ENCODE data around the gene MAN2A2. TPM values are rescaled to one million over a fixed set of nuclear protein-coding genes. Genes with fewer than 3 reads are reported as not detected.

MAN2A2 gene
- total RNA-seq, 5 donors from 2014 or later (not counting 1 experiment from before 2014, with no cell fraction given): 119 to 158 (median 142) TPM

DNA sequence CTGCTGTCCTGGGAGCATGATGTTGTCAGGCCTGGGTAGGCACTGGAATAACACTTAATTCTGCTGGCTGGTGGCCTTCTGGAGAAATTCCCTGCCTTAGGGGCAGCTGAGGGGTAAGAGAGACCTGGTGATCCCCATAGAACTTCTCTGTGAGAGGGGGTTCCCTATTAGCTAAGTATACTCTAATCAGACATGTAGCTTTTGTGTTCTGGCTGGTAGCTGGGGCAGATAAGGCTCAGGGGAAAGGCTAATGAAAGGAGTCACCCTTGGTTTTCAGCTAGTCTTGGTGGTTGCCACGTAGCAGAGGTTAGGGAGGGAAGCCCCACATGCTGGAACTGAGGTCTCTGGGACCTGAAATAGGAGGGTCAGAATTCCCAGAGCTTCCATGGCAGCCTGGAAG, 30.2 kb downstream of the MAN2A2 start:
- Histone ChIP-seq H3K9me3 (no peaks in the 10 kb centered on the region), H3K36me3 (ENCODE audit: control insufficient read depth in 2 of 2, extremely low read depth in 1 of 2, insufficient read depth in 1 of 2, low read length in 1 of 2) (peaks cover 0 to 15% of the 10 kb centered on the region in 2 donors), H3K4me3 (ENCODE audit: control insufficient read depth in 1 of 2, extremely low read depth in 1 of 2, low read length in 1 of 2) (no peak overlapping the region), H3K27me3 (replicated peaks in 1 of 2; ENCODE audit: control insufficient read depth in 2 of 2, extremely low read depth in 1 of 2, insufficient read depth in 2 of 2, low read length in 1 of 2) (no peaks in the 10 kb centered on the region), H3K4me1 (ENCODE audit: control insufficient read depth in 1 of 2, extremely low read depth in 1 of 2, insufficient read depth in 2 of 2, low read length in 2 of 2) (peaks cover 30 to 70% of the 10 kb centered on the region in 2 experiments), H3K27ac (ENCODE audit: low read length) (no peak overlapping the region)
- Mint-ChIP-seq H3K36me3 (peaks cover 5% of the 10 kb centered on the region), H3K4me3 (peak overlapping the region; percentile 28 to 90 (median 31)), H3K27ac (peak overlapping the region; percentile 15 to 61), H3K9me3 (no peaks in the 10 kb centered on the region), H3K4me1 (peaks cover 49 to 56% (median 56%) of the 10 kb centered on the region in 3 donors), H3K27me3 (no peaks in the 10 kb centered on the region)
- WGBS (ENCODE audit: insufficient coverage): 55% methylated on average over 1 of the region's 1 CpG
- DNase-seq (no peak), ATAC-seq (replicated peaks in 1 of 4) (no peak)
- CTCF ChIA-PET: interaction anchor here (0.5 to 5.4 kb wide), 12 partner anchors 9 to 613 kb away, joined by 3 to 78 read pairs (median 8); partner anchors contain the start of genes RCCD1 (in 2 of the 2) and MAN2A2 (in 1 of the 2)
- POLR2A ChIA-PET: no interaction called here

DNA sequence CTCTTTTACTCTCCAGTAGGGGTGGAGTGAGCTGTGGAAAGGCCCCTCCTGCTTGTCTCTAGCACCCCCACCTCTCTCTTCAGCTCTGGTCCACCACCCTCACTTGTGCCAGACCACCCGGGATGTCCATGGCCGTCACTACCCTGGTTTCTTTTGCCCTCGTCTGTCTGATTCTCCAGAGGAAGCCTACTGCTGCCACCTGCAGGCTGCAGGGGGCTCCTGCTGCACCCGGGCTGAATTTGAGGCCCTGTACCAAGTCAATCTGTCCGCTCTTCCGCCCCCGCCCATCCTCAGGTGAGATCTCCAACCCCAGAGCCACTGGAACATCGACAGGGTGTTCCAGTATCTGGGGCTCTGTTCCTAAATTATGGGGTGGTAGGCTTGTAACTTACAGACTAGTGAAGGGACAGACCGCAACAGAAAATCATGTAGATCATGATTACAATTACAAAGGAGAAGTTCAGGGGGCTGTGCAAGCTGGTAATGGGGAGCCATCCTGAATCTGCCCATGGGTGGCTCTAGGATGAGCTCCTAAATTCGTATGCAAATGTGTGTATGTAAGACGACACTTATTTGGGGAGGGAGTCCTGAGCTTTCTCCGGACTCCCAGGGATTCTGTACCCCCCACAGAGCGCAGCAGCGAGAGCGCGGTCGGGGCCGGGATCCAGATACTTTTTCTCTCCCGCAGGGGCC, 31.3 kb downstream of the MAN2A2 start:
- Histone ChIP-seq H3K27me3 (replicated peaks in 1 of 2; ENCODE audit: control insufficient read depth in 2 of 2, extremely low read depth in 1 of 2, insufficient read depth in 2 of 2, low read length in 1 of 2) (no peaks in the 10 kb centered on the region), H3K4me1 (ENCODE audit: control insufficient read depth in 1 of 2, extremely low read depth in 1 of 2, insufficient read depth in 2 of 2, low read length in 2 of 2) (peaks cover 27 to 66% of the 10 kb centered on the region in 2 experiments), H3K27ac (ENCODE audit: low read length) (peak overlapping the region; percentile 64), H3K4me3 (ENCODE audit: control insufficient read depth in 1 of 2, extremely low read depth in 1 of 2, low read length in 1 of 2) (peak overlapping the region; percentile 53 to 79), H3K36me3 (ENCODE audit: control insufficient read depth in 2 of 2, extremely low read depth in 1 of 2, insufficient read depth in 1 of 2, low read length in 1 of 2) (peaks cover 4 to 21% of the 10 kb centered on the region in 2 donors), H3K9me3 (no peaks in the 10 kb centered on the region)
- POLR2A ChIA-PET: interaction anchor here (0.7 to 1.9 kb wide), 4 partner anchors 9 to 32 kb away, joined by 3 to 7 read pairs (median 3); partner anchors contain the start of genes MAN2A2 (in 1 of the 2) and RCCD1 (in 1 of the 2)
- H3K36me3 Mint-ChIP-seq: peaks cover 8% of the 10 kb centered on the region
- CTCF ChIA-PET: interaction anchor here (0.6 to 5.4 kb wide), 13 partner anchors 8 to 542 kb away, joined by 3 to 78 read pairs (median 4); partner anchors contain the start of genes MAN2A2 (in 1 of the 2) and RCCD1 (in 1 of the 2)
- DNase-seq (peak; percentile 58 to 90 (median 79)), ATAC-seq (replicated peaks in 1 of 4) (peak; percentile 39 to 46 (median 40))
- no peaks in the 10 kb centered on the region for H3K9me3 Mint-ChIP-seq
- no peaks in the 10 kb centered on the region for H3K27me3 Mint-ChIP-seq
- peak overlapping the region; percentile 95 to 96 for H3K27ac Mint-ChIP-seq
- peaks cover 45 to 52% (median 50%) of the 10 kb centered on the region in 3 donors for H3K4me1 Mint-ChIP-seq
- WGBS (ENCODE audit: insufficient coverage): 0% methylated on average over 14 of the region's 19 CpGs
- peak overlapping the region; percentile 69 to 89 (median 89) for H3K4me3 Mint-ChIP-seq

DNA sequence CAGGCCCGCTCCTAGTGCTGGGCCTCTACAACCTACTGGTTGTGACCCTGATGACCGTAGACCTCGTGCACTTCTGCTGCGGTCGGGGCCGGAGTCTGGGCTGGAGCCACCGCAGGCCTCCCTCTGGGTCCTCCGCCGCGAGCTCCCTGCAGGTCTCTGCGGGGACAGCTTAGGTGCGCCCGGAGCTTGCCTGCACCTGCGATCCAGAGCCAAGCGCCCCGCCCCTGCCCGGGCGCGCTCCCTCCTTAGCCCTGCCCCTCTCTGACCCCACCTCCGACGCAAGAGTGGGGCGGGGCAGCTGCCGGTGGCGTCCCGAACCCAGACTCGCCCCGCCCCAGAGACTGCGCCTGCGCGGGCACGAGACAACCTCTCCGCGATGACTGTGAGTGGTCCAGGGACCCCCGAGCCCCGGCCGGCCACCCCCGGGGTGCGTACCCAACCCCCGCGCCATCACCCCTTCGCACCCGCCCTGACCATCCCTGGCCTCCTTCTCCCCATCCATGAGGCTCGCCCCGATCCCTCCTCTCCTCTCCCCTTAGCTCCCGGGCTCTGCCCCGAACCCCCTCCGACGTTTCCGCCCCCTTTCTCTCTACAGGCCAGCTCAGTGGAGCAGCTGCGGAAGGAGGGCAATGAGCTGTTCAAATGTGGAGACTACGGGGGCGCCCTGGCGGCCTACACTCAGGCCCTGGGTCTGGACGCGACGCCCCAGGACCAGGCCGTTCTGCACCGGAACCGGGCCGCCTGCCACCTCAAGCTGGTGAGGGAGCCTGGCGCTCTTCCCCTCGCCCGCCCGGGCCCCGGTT, 32.0 kb downstream of the MAN2A2 start, which contains the start of gene UNC45A:
Gene UNC45A, plus strand, starts transcription at position 337 of the 803 bp plus-strand sequence. Its CDS starts 40 bp downstream, at position 377.
- peak within 1 kb of the TSS; percentile 64 for H3K27ac ChIP-seq (ENCODE audit: low read length)
- peak; percentile 89 to 99 (median 94) for DNase-seq
- peaks cover 39 to 46% (median 43%) of the 10 kb centered on the region in 3 donors for H3K4me1 Mint-ChIP-seq
- no peaks in the 10 kb centered on the region for H3K9me3 ChIP-seq
- H3K27me3 ChIP-seq (replicated peaks in 1 of 2; ENCODE audit: control insufficient read depth in 2 of 2, extremely low read depth in 1 of 2, insufficient read depth in 2 of 2, low read length in 1 of 2): no peaks in the 10 kb centered on the region
- peaks cover 10 to 29% of the 10 kb centered on the region in 2 donors for H3K36me3 ChIP-seq (ENCODE audit: control insufficient read depth in 2 of 2, extremely low read depth in 1 of 2, insufficient read depth in 1 of 2, low read length in 1 of 2)
- ATAC-seq (replicated peaks in 1 of 4): peak; percentile 79 to 83 (median 80)
- H3K36me3 Mint-ChIP-seq: peaks cover 16% of the 10 kb centered on the region
- WGBS (ENCODE audit: insufficient coverage): under 1% methylated on average over 59 of the region's 65 CpGs
- no peaks in the 10 kb centered on the region for H3K27me3 Mint-ChIP-seq
- H3K27ac Mint-ChIP-seq: peak within 1 kb of the TSS; percentile 95 to 96
- no peaks in the 10 kb centered on the region for H3K9me3 Mint-ChIP-seq
- ChIA-PET CTCF (interaction anchor here (0.6 to 5.4 kb wide), 17 partner anchors 9 to 547 kb away, joined by 3 to 78 read pairs (median 4); partner anchors contain the start of genes IQGAP1 (in 1 of the 2), MAN2A2 (in 1 of the 2) and RCCD1 (in 1 of the 2)), POLR2A (interaction anchor here (0.6 to 1.9 kb wide), 10 partner anchors 10 to 397 kb away, joined by 3 to 9 read pairs (median 4); partner anchors contain the start of genes MAN2A2 (in 1 of the 2) and RCCD1 (in 1 of the 2))
- H3K4me3 Mint-ChIP-seq: peak within 1 kb of the TSS; percentile 69 to 89 (median 89)
- peak within 1 kb of the TSS; percentile 64 to 79 for H3K4me3 ChIP-seq (ENCODE audit: control insufficient read depth in 1 of 2, extremely low read depth in 1 of 2, low read length in 1 of 2)
- peaks cover 27 to 60% of the 10 kb centered on the region in 2 experiments for H3K4me1 ChIP-seq (ENCODE audit: control insufficient read depth in 1 of 2, extremely low read depth in 1 of 2, insufficient read depth in 2 of 2, low read length in 2 of 2)

DNA sequence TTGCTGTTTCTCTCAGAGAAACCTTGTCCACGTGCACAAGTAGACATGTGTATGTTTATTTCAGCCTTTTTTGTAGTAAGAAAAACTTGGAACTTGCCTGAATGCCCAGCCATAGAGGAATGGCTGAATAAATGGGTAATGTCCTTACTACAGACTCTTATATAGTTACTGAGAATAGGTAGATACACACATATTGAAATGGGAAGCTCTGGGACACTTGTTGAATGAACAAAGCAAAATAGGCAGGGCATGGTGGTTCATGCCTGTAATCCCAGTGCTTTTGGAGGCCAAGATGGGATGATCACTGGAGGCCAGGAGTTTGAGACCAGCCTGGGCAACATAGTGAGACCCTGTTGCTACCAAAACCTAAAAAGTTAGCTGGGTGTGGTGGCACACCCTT, 33.7 kb downstream of the MAN2A2 start:
- Mint-ChIP-seq H3K4me1 (peaks cover 25 to 30% (median 30%) of the 10 kb centered on the region in 3 donors), H3K27ac (no peak overlapping the region), H3K4me3 (peak overlapping the region; percentile 69 to 89 (median 89)), H3K27me3 (no peaks in the 10 kb centered on the region), H3K9me3 (no peaks in the 10 kb centered on the region), H3K36me3 (peaks cover 26% of the 10 kb centered on the region)
- Histone ChIP-seq H3K4me3 (ENCODE audit: control insufficient read depth in 1 of 2, extremely low read depth in 1 of 2, low read length in 1 of 2) (no peak overlapping the region), H3K9me3 (no peaks in the 10 kb centered on the region), H3K27me3 (replicated peaks in 1 of 2; ENCODE audit: control insufficient read depth in 2 of 2, extremely low read depth in 1 of 2, insufficient read depth in 2 of 2, low read length in 1 of 2) (no peaks in the 10 kb centered on the region), H3K36me3 (ENCODE audit: control insufficient read depth in 2 of 2, extremely low read depth in 1 of 2, insufficient read depth in 1 of 2, low read length in 1 of 2) (peaks cover 18 to 44% of the 10 kb centered on the region in 2 donors), H3K27ac (ENCODE audit: low read length) (no peak overlapping the region), H3K4me1 (ENCODE audit: control insufficient read depth in 1 of 2, extremely low read depth in 1 of 2, insufficient read depth in 2 of 2, low read length in 2 of 2) (peaks cover 19 to 43% of the 10 kb centered on the region in 2 experiments)
- no CpG with 5 or more reads among the region's 1 CpG for WGBS (ENCODE audit: insufficient coverage)
- POLR2A ChIA-PET: no interaction called here
- ATAC-seq (replicated peaks in 1 of 4) (no peak), DNase-seq (no peak)
- CTCF ChIA-PET: no interaction called here

DNA sequence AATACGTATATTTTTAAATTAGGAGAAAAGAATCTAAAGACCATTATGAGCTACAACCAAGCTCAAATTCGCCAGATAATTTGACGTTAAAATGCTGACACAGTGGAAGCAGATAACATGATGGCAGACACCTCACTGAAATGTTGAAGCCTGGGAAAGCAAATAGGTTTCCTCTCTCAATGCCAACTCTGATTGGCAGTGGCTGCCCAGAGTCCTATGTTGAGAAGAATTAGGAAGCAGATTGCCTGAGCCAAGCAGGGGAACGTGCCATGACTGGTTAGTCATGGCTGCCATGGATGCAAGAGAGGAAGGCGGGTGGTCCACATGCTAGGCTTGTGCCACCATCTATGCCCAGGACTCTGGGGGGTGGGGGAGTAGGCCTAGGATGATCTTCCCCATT, 35.2 kb downstream of the MAN2A2 start:
- ATAC-seq (replicated peaks in 1 of 4) (no peak), DNase-seq (no peak)
- Histone ChIP-seq H3K27me3 (replicated peaks in 1 of 2; ENCODE audit: control insufficient read depth in 2 of 2, extremely low read depth in 1 of 2, insufficient read depth in 2 of 2, low read length in 1 of 2) (no peaks in the 10 kb centered on the region), H3K9me3 (no peaks in the 10 kb centered on the region), H3K4me1 (ENCODE audit: control insufficient read depth in 1 of 2, extremely low read depth in 1 of 2, insufficient read depth in 2 of 2, low read length in 2 of 2) (peaks cover 16 to 32% of the 10 kb centered on the region in 2 experiments), H3K36me3 (ENCODE audit: control insufficient read depth in 2 of 2, extremely low read depth in 1 of 2, insufficient read depth in 1 of 2, low read length in 1 of 2) (peaks cover 28 to 58% of the 10 kb centered on the region in 2 donors), H3K27ac (ENCODE audit: low read length) (no peak overlapping the region), H3K4me3 (ENCODE audit: control insufficient read depth in 1 of 2, extremely low read depth in 1 of 2, low read length in 1 of 2) (no peak overlapping the region)
- Mint-ChIP-seq H3K4me3 (no peak overlapping the region), H3K4me1 (peaks cover 21 to 23% (median 23%) of the 10 kb centered on the region in 3 donors), H3K27me3 (no peaks in the 10 kb centered on the region), H3K9me3 (no peaks in the 10 kb centered on the region), H3K27ac (no peak overlapping the region), H3K36me3 (peaks cover 39% of the 10 kb centered on the region)
- ChIA-PET POLR2A (no interaction called here), CTCF (no interaction called here)
- 93% methylated on average over 3 of the region's 5 CpGs for WGBS (ENCODE audit: insufficient coverage)

DNA sequence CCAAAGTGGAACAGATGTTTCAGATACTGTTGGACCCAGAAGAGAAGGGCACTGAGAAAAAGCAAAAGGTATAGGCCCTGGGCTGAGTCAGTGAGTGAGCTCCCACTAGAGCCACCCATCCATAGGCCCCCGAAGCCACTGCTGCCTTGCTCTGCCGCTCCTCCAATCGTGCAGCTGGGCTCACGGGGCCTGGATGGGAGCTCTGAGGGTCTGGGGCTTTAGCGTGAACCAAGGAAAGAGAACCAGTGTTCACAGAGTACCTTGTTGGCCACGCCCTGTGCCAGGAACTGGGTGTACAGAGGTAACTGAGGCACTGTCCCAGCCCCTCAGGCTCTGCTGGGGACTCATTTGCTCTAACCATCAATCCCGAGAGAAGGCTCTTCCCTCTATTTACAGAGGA, 36.7 kb downstream of the MAN2A2 start:
- H3K36me3 Mint-ChIP-seq: peaks cover 39% of the 10 kb centered on the region
- no peak overlapping the region for H3K27ac ChIP-seq (ENCODE audit: low read length)
- 100% methylated on average over 3 of the region's 7 CpGs for WGBS (ENCODE audit: insufficient coverage)
- ChIA-PET POLR2A (no interaction called here), CTCF (no interaction called here)
- peaks cover 33 to 73% of the 10 kb centered on the region in 2 donors for H3K36me3 ChIP-seq (ENCODE audit: control insufficient read depth in 2 of 2, extremely low read depth in 1 of 2, insufficient read depth in 1 of 2, low read length in 1 of 2)
- no peak for DNase-seq
- H3K9me3 Mint-ChIP-seq: no peaks in the 10 kb centered on the region
- H3K4me1 ChIP-seq (ENCODE audit: control insufficient read depth in 1 of 2, extremely low read depth in 1 of 2, insufficient read depth in 2 of 2, low read length in 2 of 2): peaks cover 8 to 18% of the 10 kb centered on the region in 2 experiments
- no peaks in the 10 kb centered on the region for H3K27me3 ChIP-seq (replicated peaks in 1 of 2; ENCODE audit: control insufficient read depth in 2 of 2, extremely low read depth in 1 of 2, insufficient read depth in 2 of 2, low read length in 1 of 2)
- no peak overlapping the region for H3K4me3 ChIP-seq (ENCODE audit: control insufficient read depth in 1 of 2, extremely low read depth in 1 of 2, low read length in 1 of 2)
- no peaks in the 10 kb centered on the region for H3K27me3 Mint-ChIP-seq
- H3K9me3 ChIP-seq: no peaks in the 10 kb centered on the region
- peaks cover 14 to 16% (median 15%) of the 10 kb centered on the region in 3 donors for H3K4me1 Mint-ChIP-seq
- ATAC-seq (replicated peaks in 1 of 4): no peak
- H3K27ac Mint-ChIP-seq: no peak overlapping the region
- H3K4me3 Mint-ChIP-seq: no peak overlapping the region

Data from T-cell (primary cell).